Neural cell (in vitro differentiated cells): ENCODE data around the gene CUL3.

ENCODE experiments used
- CTCF ChIP-seq: fragments of 450-650 bp; IDR thresholded peaks from 2 replicates; pipeline ENCODE4 v1.5.1; 2014; ENCODE audit warnings: antibody characterized with exemption, mild to moderate bottlenecking, moderate library complexity; ENCODE audit not compliant: poor library complexity, severe bottlenecking
- EP300 ChIP-seq: fragments of 450-650 bp; conservative IDR thresholded peaks from 2 replicates; pipeline ENCODE4 v1.6.1; 2014; ENCODE audit warnings: antibody characterized with exemption, mild to moderate bottlenecking, moderate library complexity; ENCODE audit not compliant: poor library complexity, severe bottlenecking
- EZH2 ChIP-seq: fragments of 200-600, 300-800 bp; shearing (Covaris generic), sonication (generic); IDR thresholded peaks from 2 replicates; pipeline ENCODE4 v1.6.1; 2014; ENCODE audit warnings: antibody characterized with exemption, low read length, borderline replicate concordance, mild to moderate bottlenecking; ENCODE audit not compliant: insufficient read depth, poor library complexity, severe bottlenecking
- MXI1 ChIP-seq: fragments of 450-650 bp; conservative IDR thresholded peaks from 2 replicates; pipeline ENCODE4 v1.6.1; 2014; ENCODE audit warnings: antibody characterized with exemption, mild to moderate bottlenecking; ENCODE audit not compliant: poor library complexity, severe bottlenecking
- POLR2AphosphoS5 ChIP-seq: IDR thresholded peaks from 2 replicates; pipeline ENCODE4 v1.6.1; 2012
- RAD21 ChIP-seq: fragments of 450-650 bp; conservative IDR thresholded peaks from 2 replicates; pipeline ENCODE4 v1.6.1; 2014; ENCODE audit warnings: antibody characterized with exemption, mild to moderate bottlenecking, moderate library complexity
- REST ChIP-seq: IDR thresholded peaks from 2 replicates; pipeline ENCODE4 v1.6.1; 2012; ENCODE audit warnings: borderline replicate concordance
- SMC3 ChIP-seq: fragments of 450-650 bp; conservative IDR thresholded peaks from 2 replicates; pipeline ENCODE4 v1.6.1; 2014; ENCODE audit warnings: antibody characterized with exemption, mild to moderate bottlenecking, moderate library complexity; ENCODE audit not compliant: poor library complexity
- TAF1 ChIP-seq: IDR thresholded peaks from 2 replicates; pipeline ENCODE4 v1.6.1; 2012; ENCODE audit warnings: low read depth

GRCh38 chr2:224428787-224429440 is 156.2 kb downstream of the CUL3 start:
- TF ChIP-seq EZH2 (no peak), CTCF (no peak), POLR2AphosphoS5 (no peak), EP300 (no peak), REST (no peak), MXI1 (no peak), TAF1 (no peak), SMC3 (no peak), RAD21 (no peak)
